Measurements from ENCODE around the gene ZNF611. TPM values are rescaled to one million over a fixed set of nuclear protein-coding genes. Genes with fewer than 3 reads are reported as not detected.

ZNF611 gene
- polyA plus RNA-seq, 1 of the 3 experiments (the other 2 are of a cell fraction): 2.6 TPM

DNA sequence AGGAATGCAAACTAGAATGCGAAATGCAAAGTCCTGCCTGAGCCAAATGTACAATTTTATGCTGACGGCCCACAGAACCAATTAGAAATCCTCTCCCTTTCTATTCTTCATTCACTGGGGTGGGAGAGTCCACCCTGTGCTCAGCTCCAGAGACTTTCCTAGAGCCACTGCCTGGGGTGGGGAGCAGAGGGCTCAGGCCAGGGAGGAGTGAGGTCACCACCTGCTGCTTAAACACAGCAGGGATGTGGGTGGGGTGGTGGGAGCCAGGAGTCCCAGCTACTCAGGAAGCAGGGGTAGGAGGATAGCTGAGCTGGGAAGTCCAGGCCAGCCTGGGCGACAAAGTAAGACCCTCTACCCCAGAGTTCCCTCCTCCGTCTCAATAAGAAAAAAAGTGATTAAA, 69.8 kb downstream of the ZNF611 start:
- peaks cover 0 to 16% of the 10 kb centered on the region in 2 experiments for H3K36me3 ChIP-seq (replicated peaks in 1 of 2; ENCODE audit: control insufficient read depth in 1 of 2, insufficient read depth in 2 of 2, low read length in 1 of 2)
- no peak overlapping the region for H3K27ac ChIP-seq (ENCODE audit: low read depth in 2 of 2, low read length in 1 of 2)
- POLR2A ChIA-PET: no interaction called here
- no peak overlapping the region for H3K4me2 ChIP-seq
- H3K9ac ChIP-seq: no peak overlapping the region
- CTCF ChIA-PET: no interaction called here
- peaks cover 20% of the 10 kb centered on the region; the same call in 1 of the 2 replicates for H3K79me2 ChIP-seq (ENCODE audit: insufficient read depth)
- H3K9me2 ChIP-seq: no peaks in the 10 kb centered on the region
- 87% methylated on average over 4 of the region's 4 CpGs for WGBS (ENCODE audit: low lambda C conversion rate)
- H3F3A ChIP-seq (replicated peaks; ENCODE audit: insufficient read depth): peaks cover 8% of the 10 kb centered on the region
- no peak overlapping the region for H3K4me3 ChIP-seq (ENCODE audit: low read depth in 2 of 2, low read length in 1 of 2)
- no peaks in the 10 kb centered on the region for H3K27me3 ChIP-seq (ENCODE audit: insufficient read depth)
- DNase-seq: no peak
- no peak overlapping the region for H2AFZ ChIP-seq (ENCODE audit: low read depth)
- no peaks in the 10 kb centered on the region for H3K9me3 ChIP-seq
- TF ChIP-seq GABPA (IDR thresholded peaks at IDR 0.05; ENCODE audit: low read depth): no peak
- TF ChIP-seq, protein P1, sequence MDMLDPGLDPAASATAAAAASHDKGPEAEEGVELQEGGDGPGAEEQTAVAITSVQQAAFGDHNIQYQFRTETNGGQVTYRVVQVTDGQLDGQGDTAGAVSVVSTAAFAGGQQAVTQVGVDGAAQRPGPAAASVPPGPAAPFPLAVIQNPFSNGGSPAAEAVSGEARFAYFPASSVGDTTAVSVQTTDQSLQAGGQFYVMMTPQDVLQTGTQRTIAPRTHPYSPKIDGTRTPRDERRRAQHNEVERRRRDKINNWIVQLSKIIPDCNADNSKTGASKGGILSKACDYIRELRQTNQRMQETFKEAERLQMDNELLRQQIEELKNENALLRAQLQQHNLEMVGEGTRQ (IDR thresholded peaks at IDR 0.05; ENCODE audit: borderline replicate concordance, low read depth, low read length): no peak
- no peak for TF ChIP-seq YY1 (IDR thresholded peaks at IDR 0.05; ENCODE audit: low read depth)
- no peak for TF ChIP-seq FOXM1 (IDR thresholded peaks at IDR 0.05; ENCODE audit: low read depth)
- no peak for TF ChIP-seq NRF1 (IDR thresholded peaks at IDR 0.05; ENCODE audit: low read depth, low read length)
- TF ChIP-seq, protein P2, sequence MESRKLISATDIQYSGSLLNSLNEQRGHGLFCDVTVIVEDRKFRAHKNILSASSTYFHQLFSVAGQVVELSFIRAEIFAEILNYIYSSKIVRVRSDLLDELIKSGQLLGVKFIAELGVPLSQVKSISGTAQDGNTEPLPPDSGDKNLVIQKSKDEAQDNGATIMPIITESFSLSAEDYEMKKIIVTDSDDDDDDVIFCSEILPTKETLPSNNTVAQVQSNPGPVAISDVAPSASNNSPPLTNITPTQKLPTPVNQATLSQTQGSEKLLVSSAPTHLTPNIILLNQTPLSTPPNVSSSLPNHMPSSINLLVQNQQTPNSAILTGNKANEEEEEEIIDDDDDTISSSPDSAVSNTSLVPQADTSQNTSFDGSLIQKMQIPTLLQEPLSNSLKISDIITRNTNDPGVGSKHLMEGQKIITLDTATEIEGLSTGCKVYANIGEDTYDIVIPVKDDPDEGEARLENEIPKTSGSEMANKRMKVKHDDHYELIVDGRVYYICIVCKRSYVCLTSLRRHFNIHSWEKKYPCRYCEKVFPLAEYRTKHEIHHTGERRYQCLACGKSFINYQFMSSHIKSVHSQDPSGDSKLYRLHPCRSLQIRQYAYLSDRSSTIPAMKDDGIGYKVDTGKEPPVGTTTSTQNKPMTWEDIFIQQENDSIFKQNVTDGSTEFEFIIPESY (IDR thresholded peaks at IDR 0.05; ENCODE audit: borderline replicate concordance, low read depth): no peak
- TF ChIP-seq, protein P3, sequence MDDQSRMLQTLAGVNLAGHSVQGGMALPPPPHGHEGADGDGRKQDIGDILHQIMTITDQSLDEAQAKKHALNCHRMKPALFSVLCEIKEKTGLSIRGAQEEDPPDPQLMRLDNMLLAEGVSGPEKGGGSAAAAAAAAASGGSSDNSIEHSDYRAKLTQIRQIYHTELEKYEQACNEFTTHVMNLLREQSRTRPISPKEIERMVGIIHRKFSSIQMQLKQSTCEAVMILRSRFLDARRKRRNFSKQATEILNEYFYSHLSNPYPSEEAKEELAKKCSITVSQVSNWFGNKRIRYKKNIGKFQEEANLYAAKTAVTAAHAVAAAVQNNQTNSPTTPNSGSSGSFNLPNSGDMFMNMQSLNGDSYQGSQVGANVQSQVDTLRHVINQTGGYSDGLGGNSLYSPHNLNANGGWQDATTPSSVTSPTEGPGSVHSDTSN (IDR thresholded peaks at IDR 0.05): no peak
- TF ChIP-seq JUND (IDR thresholded peaks at IDR 0.05): no peak
- no peak for TF ChIP-seq FOSL2 (IDR thresholded peaks at IDR 0.05; ENCODE audit: borderline replicate concordance, low read depth)
- no peaks in the 10 kb centered on the region for H4K20me1 ChIP-seq (ENCODE audit: insufficient read depth)
- H3K4me1 ChIP-seq (ENCODE audit: control insufficient read depth in 1 of 2, insufficient read depth in 2 of 2, low read depth in 1 of 2, low read length in 1 of 2): no peaks in the 10 kb centered on the region

DNA sequence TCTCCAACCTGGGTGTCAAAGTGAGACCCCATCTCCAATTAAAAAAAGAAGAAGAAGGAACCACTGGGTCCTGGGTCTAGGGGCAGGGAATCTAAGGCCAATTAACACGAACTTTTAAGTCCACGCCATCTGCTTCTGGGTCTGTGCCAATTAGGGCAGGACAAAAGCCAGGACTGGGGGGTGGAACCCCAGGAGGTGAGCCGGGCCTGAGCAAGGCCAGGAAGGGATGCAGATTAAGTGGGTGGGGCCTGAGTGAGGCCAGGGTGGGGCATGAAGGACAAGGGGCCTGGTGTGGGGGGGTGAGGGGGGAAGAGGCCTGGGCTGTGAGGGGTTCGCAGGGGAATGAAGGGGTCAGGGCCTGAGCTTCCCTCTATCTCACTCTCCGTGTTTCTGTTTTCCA, 70.4 kb downstream of the ZNF611 start:
- no peak overlapping the region for H3K9ac ChIP-seq
- CTCF ChIA-PET: no interaction called here
- WGBS (ENCODE audit: low lambda C conversion rate): 65% methylated on average over 5 of the region's 5 CpGs
- POLR2A ChIA-PET: no interaction called here
- no peaks in the 10 kb centered on the region for H3K9me2 ChIP-seq
- no peaks in the 10 kb centered on the region for H3K9me3 ChIP-seq
- H4K20me1 ChIP-seq (ENCODE audit: insufficient read depth): no peaks in the 10 kb centered on the region
- H2AFZ ChIP-seq (ENCODE audit: low read depth): no peak overlapping the region
- H3K27ac ChIP-seq (ENCODE audit: low read depth in 2 of 2, low read length in 1 of 2): no peak overlapping the region
- H3F3A ChIP-seq (replicated peaks; ENCODE audit: insufficient read depth): peaks cover 8% of the 10 kb centered on the region
- H3K4me2 ChIP-seq: no peak overlapping the region
- H3K79me2 ChIP-seq (ENCODE audit: insufficient read depth): peaks cover 20% of the 10 kb centered on the region; the same call in 1 of the 2 replicates
- peaks cover 0 to 22% of the 10 kb centered on the region in 2 experiments for H3K36me3 ChIP-seq (replicated peaks in 1 of 2; ENCODE audit: control insufficient read depth in 1 of 2, insufficient read depth in 2 of 2, low read length in 1 of 2)
- H3K27me3 ChIP-seq (ENCODE audit: insufficient read depth): no peaks in the 10 kb centered on the region
- TF ChIP-seq, protein P4, sequence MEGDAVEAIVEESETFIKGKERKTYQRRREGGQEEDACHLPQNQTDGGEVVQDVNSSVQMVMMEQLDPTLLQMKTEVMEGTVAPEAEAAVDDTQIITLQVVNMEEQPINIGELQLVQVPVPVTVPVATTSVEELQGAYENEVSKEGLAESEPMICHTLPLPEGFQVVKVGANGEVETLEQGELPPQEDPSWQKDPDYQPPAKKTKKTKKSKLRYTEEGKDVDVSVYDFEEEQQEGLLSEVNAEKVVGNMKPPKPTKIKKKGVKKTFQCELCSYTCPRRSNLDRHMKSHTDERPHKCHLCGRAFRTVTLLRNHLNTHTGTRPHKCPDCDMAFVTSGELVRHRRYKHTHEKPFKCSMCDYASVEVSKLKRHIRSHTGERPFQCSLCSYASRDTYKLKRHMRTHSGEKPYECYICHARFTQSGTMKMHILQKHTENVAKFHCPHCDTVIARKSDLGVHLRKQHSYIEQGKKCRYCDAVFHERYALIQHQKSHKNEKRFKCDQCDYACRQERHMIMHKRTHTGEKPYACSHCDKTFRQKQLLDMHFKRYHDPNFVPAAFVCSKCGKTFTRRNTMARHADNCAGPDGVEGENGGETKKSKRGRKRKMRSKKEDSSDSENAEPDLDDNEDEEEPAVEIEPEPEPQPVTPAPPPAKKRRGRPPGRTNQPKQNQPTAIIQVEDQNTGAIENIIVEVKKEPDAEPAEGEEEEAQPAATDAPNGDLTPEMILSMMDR (IDR thresholded peaks at IDR 0.05): no peak
- TF ChIP-seq YY1 (IDR thresholded peaks at IDR 0.05; ENCODE audit: low read depth): no peak
- TF ChIP-seq, protein P3 (IDR thresholded peaks at IDR 0.05): no peak
- TF ChIP-seq, protein P5, sequence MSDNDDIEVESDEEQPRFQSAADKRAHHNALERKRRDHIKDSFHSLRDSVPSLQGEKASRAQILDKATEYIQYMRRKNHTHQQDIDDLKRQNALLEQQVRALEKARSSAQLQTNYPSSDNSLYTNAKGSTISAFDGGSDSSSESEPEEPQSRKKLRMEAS (IDR thresholded peaks at IDR 0.05; ENCODE audit: low read depth): no peak
- no peak for TF ChIP-seq CHD2 (IDR thresholded peaks at IDR 0.05; ENCODE audit: low read length, partially characterized antibody)
- no peak for TF ChIP-seq EZH2phosphoT487 (IDR thresholded peaks at IDR 0.05; ENCODE audit: borderline replicate concordance, low read depth)
- TF ChIP-seq SIN3A (IDR thresholded peaks at IDR 0.05; ENCODE audit: borderline replicate concordance, low read depth, low read length): no peak
- TF ChIP-seq, protein P1 (IDR thresholded peaks at IDR 0.05; ENCODE audit: borderline replicate concordance, low read depth, low read length): no peak
- TF ChIP-seq TAF1 (IDR thresholded peaks at IDR 0.05; ENCODE audit: borderline replicate concordance, low read depth, low read length): no peak
- TF ChIP-seq, protein P2 (IDR thresholded peaks at IDR 0.05; ENCODE audit: borderline replicate concordance, low read depth): no peak
- H3K4me1 ChIP-seq (ENCODE audit: control insufficient read depth in 1 of 2, insufficient read depth in 2 of 2, low read depth in 1 of 2, low read length in 1 of 2): no peaks in the 10 kb centered on the region
- H3K4me3 ChIP-seq (ENCODE audit: low read depth in 2 of 2, low read length in 1 of 2): no peak overlapping the region
- DNase-seq: peak; percentile 15

Measured in SK-N-SH (cell line).